Astrocyte (in vitro differentiated cells and primary cell): Measurements from ENCODE around the gene DBF4B.

Experiments
- CTCF ChIP-seq: IDR thresholded peaks from 2 replicates; pipeline ENCODE4 v1.5.1; 2011; ENCODE audit warnings: low read depth, mild to moderate bottlenecking, inconsistent platforms, low read length, moderate library complexity; ENCODE audit not compliant: insufficient read depth
- EZH2 ChIP-seq: IDR thresholded peaks from 2 replicates; pipeline ENCODE4 v1.6.1; 2012; ENCODE audit warnings: mild to moderate bottlenecking, low read length, inconsistent platforms; ENCODE audit not compliant: insufficient read depth

GRCh38 chr17:44673893-44674292 is 34.6 kb upstream of the DBF4B start:
- no peak for TF ChIP-seq CTCF
- no peak for TF ChIP-seq EZH2
